GM21526 (cell line): Measurements from ENCODE around the gene SLC7A14.
"Not testable (repeated sequence)": the region's sequence is repeated elsewhere in the genome, so short reads cannot be mapped to it uniquely, and the experiment has no call there.

Source experiments
- ATAC-seq: cut with Tn5 transposase; IDR thresholded peaks from one replicate; pipeline ENCODE4 v1.9.1; 2021; ENCODE audit warnings: moderate library complexity; ENCODE audit not compliant: unreplicated experiment, low FRiP score

The SLC7A14 gene

DNA sequence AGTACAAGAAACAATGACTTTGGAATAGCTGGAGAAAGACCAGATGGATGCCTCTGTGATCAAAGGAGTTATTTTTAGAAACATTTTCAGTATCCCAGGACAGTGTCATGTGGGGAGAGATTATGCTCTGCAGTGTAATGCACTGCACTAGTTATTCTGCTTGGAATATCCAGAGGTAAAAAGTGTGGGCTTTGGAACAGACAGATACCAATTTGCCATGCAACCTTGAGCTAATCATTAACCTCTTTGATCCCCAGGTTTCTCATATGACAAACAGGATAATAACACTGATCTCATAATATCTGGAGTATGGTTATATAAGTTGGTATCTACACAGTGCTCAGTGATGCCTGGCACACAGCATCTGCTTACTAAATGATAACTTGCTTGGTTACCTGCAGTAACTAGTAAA lies 12.2 kb upstream of the SLC7A14 start:
- ATAC-seq, result no peak

DNA sequence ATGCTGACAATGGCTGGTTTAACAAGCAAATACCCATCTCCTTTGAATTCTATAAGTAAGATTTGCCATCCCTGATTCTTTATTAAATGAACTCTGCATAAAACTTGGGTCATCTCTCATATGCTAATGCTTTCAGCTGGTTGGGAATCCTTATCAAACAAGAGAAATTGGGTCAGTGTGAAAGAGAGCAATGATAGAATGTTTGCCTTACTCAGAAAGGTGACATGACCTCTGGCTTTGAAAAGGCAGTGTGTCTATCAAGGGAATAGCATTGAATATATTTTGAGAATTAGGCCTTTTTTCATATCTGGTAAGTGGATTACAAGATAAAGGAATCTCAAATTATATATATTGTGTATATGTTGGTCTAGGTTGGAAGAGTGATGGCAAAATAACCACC lies 8.7 kb upstream of the SLC7A14 start:
- no peak for ATAC-seq

- no peak for ATAC-seq
Measured at GRCh38 chr3:170593634-170594033, 7.8 kb upstream of the SLC7A14 start.

DNA sequence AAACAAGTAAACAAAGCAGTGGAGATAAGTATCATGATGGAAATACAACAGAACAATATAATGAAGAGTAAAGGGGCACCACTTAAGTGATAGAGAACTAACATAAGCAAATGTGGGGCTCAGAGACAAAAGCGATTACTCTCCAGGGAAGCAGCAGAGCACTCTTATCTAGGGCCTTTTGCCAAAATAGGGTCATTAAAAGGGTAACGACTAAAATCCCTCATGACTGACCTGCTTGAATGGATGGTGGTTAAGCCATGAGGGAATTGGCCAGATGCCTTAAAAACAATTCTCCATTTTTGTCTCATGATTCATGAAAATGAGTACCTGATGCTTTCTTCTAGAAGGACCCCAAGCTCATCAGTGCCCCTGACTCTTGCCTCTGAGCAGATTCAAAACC lies 3.2 kb upstream of the SLC7A14 start:
- no peak for ATAC-seq

- no peak for ATAC-seq
Measured at GRCh38 chr3:170585008-170585936, 603 bp downstream of the SLC7A14 start.

DNA sequence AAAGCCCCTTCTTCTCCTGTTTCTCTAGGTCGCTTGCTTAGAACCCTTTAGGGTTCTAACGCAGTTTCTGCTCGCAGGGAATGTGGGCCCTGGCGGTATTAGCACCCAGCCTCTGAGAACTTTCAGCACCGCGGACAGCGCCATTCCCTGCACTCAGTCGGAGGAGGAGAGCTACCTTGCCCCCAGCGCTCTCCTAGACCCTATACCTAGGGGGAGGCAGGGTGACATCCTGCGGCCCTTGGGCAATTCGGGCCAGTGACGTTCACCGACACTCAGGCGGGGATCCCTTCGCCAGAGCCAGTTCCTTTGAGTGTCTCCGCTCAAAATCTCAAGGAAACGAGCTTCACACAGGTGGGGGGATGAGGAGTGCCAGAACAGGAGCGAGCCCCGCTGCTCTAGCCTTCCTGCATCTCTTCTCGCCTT lies 1.3 kb downstream of the SLC7A14 start:
- no peak for ATAC-seq

DNA sequence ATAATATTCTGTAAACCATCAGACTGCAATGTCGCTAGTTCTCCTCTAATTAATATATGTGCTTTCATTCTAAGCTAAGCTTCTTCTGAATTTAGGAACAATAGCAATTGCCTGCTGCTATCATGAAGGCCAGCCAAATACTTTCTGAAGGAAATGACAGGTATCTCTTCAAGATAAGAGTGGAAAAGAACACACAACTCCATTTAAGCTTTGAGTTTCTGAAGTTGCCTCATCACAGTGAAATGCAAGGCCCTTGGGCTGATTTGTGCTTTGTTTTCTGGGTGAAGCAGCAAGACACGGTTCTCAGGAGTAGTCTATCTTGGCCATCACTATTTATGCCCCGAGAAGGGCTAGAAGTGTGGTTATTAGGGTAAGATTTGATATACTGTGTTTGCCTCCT lies 6.2 kb downstream of the SLC7A14 start:
- ATAC-seq, result no peak

- peak; percentile 98 for ATAC-seq
Measured at GRCh38 chr3:170572665-170573253, 13.1 kb downstream of the SLC7A14 start.

DNA sequence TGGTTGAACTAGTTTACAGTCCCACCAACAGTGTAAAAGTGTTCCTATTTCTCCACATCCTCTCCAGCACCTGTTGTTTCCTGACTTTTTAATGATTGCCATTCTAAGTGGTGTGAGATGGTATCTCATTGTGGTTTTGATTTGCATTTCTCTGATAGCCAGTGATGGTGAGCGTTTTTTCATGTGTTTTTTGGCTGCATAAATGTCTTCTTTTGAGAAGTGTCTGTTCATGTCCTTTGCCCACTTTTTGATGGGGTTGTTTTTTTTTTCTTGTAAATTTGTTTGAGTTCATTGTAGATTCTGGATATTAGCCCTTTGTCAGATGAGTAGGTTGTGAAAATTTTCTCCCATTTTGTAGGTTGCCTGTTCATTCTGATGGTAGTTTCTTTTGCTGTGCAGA lies 18.3 kb downstream of the SLC7A14 start:
- not testable (repeated sequence) for ATAC-seq

- ATAC-seq, result no peak
Measured at GRCh38 chr3:170566413-170566812, 19.5 kb downstream of the SLC7A14 start.

- no peak for ATAC-seq
Measured at GRCh38 chr3:170565495-170565894, 20.4 kb downstream of the SLC7A14 start.

DNA sequence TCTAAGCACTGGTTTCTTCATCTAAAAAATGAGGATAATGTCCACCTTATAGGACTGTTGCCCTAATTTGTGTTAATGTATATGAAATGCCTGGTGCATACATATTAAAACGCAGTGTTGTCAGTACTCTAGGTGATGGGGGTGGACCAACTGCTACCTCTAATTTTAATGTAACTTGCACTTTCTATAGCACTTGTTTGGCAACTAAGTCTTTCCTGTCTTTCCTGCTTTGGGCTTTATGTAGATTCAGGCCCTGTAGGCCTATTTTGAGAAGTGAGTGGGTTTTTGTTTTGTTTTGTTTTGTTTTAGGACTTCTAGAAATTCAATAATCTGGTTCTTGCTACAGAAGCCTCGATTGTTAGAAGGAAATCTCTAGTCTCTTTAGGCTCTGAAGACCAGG lies 21.2 kb downstream of the SLC7A14 start:
- peak; percentile 29 for ATAC-seq

DNA sequence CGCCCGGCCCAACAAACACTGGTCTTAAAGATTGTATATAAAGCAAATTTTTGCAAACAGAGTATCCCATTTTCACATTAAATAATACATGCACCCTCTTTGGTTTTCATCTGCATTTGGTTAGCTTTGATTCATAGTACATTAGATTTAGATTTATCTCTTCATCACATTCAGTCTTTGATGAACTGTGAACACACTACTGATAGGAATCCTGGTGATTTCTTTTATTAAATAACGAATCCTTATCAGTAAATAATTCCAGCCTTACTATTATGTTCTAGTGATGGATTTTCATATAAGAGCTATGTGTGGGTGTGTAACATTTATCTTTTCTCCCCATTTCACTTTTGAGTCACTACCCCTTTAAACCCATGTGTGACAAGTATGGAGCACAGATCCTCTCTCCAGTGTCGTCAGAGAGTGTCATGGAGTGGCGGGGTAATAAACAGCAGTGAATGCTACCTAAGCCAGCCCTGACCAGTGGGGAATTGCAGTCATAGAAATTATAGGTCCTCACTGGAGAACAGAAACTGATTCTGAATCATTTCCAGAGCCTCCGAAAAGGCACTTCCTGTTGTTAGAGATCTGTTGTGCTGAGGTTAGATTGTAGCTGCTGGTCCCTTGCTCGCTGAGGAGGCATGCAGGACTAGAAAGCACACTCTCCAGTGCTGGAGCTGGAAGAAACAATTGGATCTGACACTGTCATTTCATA lies 22.0 kb downstream of the SLC7A14 start:
- ATAC-seq, result peak; percentile 79

DNA sequence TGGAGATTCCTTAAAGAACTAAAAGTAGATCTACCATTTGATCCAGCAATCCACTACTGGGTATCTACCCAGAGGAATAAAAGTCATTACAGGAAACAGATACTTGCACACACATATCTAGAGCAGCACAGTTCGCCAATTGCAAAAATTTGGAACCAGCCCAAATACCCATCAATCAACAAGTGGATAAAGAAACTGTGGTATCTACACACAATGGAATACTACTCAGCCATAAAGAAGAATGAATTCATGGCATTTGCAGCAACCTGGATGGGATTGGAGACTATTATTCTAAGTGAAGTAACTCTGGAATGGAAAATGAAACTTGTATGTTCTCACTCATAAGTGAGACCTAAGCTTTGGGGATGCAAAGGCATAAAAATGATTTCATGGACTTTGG lies 23.8 kb downstream of the SLC7A14 start:
- no peak for ATAC-seq

- no peak for ATAC-seq
Measured at GRCh38 chr3:170560717-170561382, 25.0 kb downstream of the SLC7A14 start.

- no peak for ATAC-seq
Measured at GRCh38 chr3:170560296-170560695, 25.6 kb downstream of the SLC7A14 start.

- no peak for ATAC-seq
Measured at GRCh38 chr3:170558427-170558826, 27.4 kb downstream of the SLC7A14 start.

GRCh38 chr3:170555329-170555728 lies 30.5 kb downstream of the SLC7A14 start:
- ATAC-seq, result no peak

GRCh38 chr3:170553788-170554757 lies 31.8 kb downstream of the SLC7A14 start:
- no peak for ATAC-seq

GRCh38 chr3:170551252-170551651 lies 34.6 kb downstream of the SLC7A14 start:
- no peak for ATAC-seq
